NCI-H446 (cell line): ENCODE data around the gene CHST11.
A peak's percentile ranks its signal among the peaks of the same experiment; 100 is the strongest.

Experiments
- DNase-seq, 2 experiments: peaks; one replicate each; lab custom pipeline; 2025; lab: John Stamatoyannopoulos, UW

The CHST11 gene

GRCh38 chr12:104433061-104433460, 23.7 kb upstream of the CHST11 start:
- DNase-seq, result peak; percentile 24 to 66

GRCh38 chr12:104434129-104434528, 22.6 kb upstream of the CHST11 start:
- DNase-seq, result no peak

GRCh38 chr12:104435175-104435574, 21.6 kb upstream of the CHST11 start:
- no peak for DNase-seq

GRCh38 chr12:104435765-104436164, 21.0 kb upstream of the CHST11 start:
- DNase-seq, result no peak

GRCh38 chr12:104436790-104437189, 20.0 kb upstream of the CHST11 start:
- no peak for DNase-seq

- no peak for DNase-seq
Observed at GRCh38 chr12:104438134-104438533, 18.6 kb upstream of the CHST11 start.

GRCh38 chr12:104439137-104439536, 17.6 kb upstream of the CHST11 start:
- DNase-seq, result no peak

GRCh38 chr12:104443008-104443407, 13.7 kb upstream of the CHST11 start:
- DNase-seq, result no peak

GRCh38 chr12:104446646-104447421, 9.9 kb upstream of the CHST11 start:
- DNase-seq, result no peak

GRCh38 chr12:104448031-104448430, 8.7 kb upstream of the CHST11 start:
- no peak for DNase-seq

- no peak for DNase-seq
Observed at GRCh38 chr12:104448451-104448850, 8.3 kb upstream of the CHST11 start.

GRCh38 chr12:104450700-104451099, 6.0 kb upstream of the CHST11 start:
- DNase-seq, result no peak

GRCh38 chr12:104452087-104452486, 4.7 kb upstream of the CHST11 start:
- no peak for DNase-seq

- no peak for DNase-seq
Observed at GRCh38 chr12:104453133-104453532, 3.6 kb upstream of the CHST11 start.

GRCh38 chr12:104454997-104455396, 1.8 kb upstream of the CHST11 start:
- no peak for DNase-seq

- no peak for DNase-seq
Observed at GRCh38 chr12:104455578-104456416, 951 bp upstream of the CHST11 start.

- DNase-seq, result peak in 1 of 2 experiments; percentile 40
Observed at GRCh38 chr12:104456950-104457745, 400 bp downstream of the CHST11 start.

GRCh38 chr12:104457746-104458693, 1.3 kb downstream of the CHST11 start:
- no peak for DNase-seq

GRCh38 chr12:104458694-104459367, 2.1 kb downstream of the CHST11 start:
- peak in 1 of 2 experiments; percentile 6 for DNase-seq

GRCh38 chr12:104459368-104459909, 2.7 kb downstream of the CHST11 start:
- DNase-seq, result no peak
